BLaER1 (cell line): ENCODE data around the gene PRSS23.
"Not testable (repeated sequence)": the region's sequence is repeated elsewhere in the genome, so short reads cannot be mapped to it uniquely, and the experiment has no call there.

Experiments
- H3K27ac ChIP-seq: shearing (Covaris generic); formaldehyde crosslinking; 2 replicates; pipeline ENCODE4 v1.8.1; 2022
- H3K27me3 ChIP-seq: shearing (Covaris generic); formaldehyde crosslinking; 2 replicates; pipeline ENCODE4 v1.8.1; 2022
- H3K36me3 ChIP-seq: shearing (Covaris generic); formaldehyde crosslinking; 2 replicates; pipeline ENCODE4 v1.8.1; 2022
- H3K4me1 ChIP-seq: shearing (Covaris generic); formaldehyde crosslinking; 2 replicates; pipeline ENCODE4 v1.8.1; 2022
- H3K4me2 ChIP-seq: shearing (Covaris generic); formaldehyde crosslinking; 2 replicates; pipeline ENCODE4 v1.8.1; 2022
- H3K4me3 ChIP-seq: shearing (Covaris generic); formaldehyde crosslinking; 2 replicates; pipeline ENCODE4 v1.8.1; 2022
- H3K9ac ChIP-seq: shearing (Covaris generic); formaldehyde crosslinking; 2 replicates; pipeline ENCODE4 v1.8.1; 2022
- H3K9me3 ChIP-seq: shearing (Covaris generic); formaldehyde crosslinking; 2 replicates; pipeline ENCODE4 v1.8.1; 2022
- H4K20me1 ChIP-seq: shearing (Covaris generic); formaldehyde crosslinking; 2 replicates; pipeline ENCODE4 v1.8.1; 2022
- Cebpa-rat ChIP-seq: shearing (Covaris generic); IDR thresholded peaks from 2 replicates; pipeline ENCODE4 v1.8.1; 2022

The PRSS23 gene

DNA sequence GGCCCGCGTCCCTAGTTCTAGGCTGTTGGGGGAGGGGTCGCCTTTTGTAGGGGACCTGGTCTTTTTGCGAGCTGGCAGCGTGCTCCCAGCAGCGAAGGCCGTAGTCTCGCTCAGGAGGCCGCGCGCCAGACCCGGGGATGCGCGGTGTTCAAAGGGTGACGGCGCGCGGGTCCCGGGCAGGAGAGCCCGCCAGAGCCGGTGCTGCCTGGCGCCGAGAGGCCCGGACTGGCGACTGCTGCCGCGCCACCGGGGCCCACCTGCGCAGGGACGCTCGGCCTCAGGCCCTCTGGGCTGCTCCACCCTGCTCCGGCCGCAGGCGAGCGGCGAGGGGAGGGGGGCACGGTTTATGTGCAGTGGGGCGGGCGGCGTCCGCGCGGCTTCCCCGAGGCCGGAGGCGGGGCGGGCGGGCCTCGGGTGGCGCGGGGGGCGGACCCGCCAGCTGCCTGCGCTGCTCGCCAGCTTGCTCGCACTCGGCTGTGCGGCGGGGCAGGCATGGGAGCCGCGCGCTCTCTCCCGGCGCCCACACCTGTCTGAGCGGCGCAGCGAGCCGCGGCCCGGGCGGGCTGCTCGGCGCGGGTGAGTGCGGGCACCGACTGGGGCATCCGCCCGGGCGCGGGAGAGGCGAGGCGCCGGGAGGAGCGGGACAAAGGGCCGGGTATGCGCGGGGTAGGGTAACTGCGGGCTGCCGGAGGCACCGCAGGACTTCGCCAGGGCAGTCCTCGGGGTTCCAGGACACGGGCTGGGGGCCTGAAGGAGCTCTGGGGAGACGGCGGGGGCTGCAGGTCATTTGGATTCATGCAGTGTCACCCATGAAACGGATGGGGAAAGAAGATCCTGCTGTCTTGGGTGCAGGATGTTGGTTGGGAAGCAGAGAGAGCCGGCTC lies at the start of gene PRSS23:
Gene PRSS23, plus strand, starts transcription at position 467 of the 884 bp plus-strand sequence. CDS start 7,102 bp downstream, outside the sequence.
- peaks cover 8% of the 10 kb centered on the region for H3K4me1 ChIP-seq
- peak within 1 kb of the TSS; percentile 69; the same call in 1 of the 2 replicates for H3K9ac ChIP-seq
- peaks cover 6% of the 10 kb centered on the region; the same call in 1 of the 2 replicates for H4K20me1 ChIP-seq
- peak within 1 kb of the TSS; percentile 68 for H3K4me3 ChIP-seq
- H3K9me3 ChIP-seq, result no peaks in the 10 kb centered on the region
- TF ChIP-seq Cebpa-rat, result no peak
- peaks cover 28% of the 10 kb centered on the region for H3K27me3 ChIP-seq
- peak within 1 kb of the TSS; percentile 94 for H3K4me2 ChIP-seq
- H3K27ac ChIP-seq, result no peak within 1 kb of the TSS
- no peaks in the 10 kb centered on the region for H3K36me3 ChIP-seq

- no peak for TF ChIP-seq Cebpa-rat
- Histone ChIP-seq H3K9me3 (no peaks in the 10 kb centered on the region), H3K27ac (no peak overlapping the region), H3K4me1 (no peaks in the 10 kb centered on the region), H3K36me3 (no peaks in the 10 kb centered on the region), H3K27me3 (no peaks in the 10 kb centered on the region), H3K4me3 (no peak overlapping the region), H3K4me2 (no peak overlapping the region), H4K20me1 (no peaks in the 10 kb centered on the region), H3K9ac (no peak overlapping the region)
Measured at GRCh38 chr11:86753459-86753858, 46.9 kb upstream of the PRSS23 start.

- Histone ChIP-seq H3K36me3 (no peaks in the 10 kb centered on the region), H3K4me2 (no peak overlapping the region), H3K4me3 (no peak overlapping the region), H3K4me1 (no peaks in the 10 kb centered on the region), H4K20me1 (no peaks in the 10 kb centered on the region), H3K9ac (no peak overlapping the region), H3K9me3 (no peaks in the 10 kb centered on the region), H3K27ac (no peak overlapping the region), H3K27me3 (no peaks in the 10 kb centered on the region)
- no peak for TF ChIP-seq Cebpa-rat
Measured at GRCh38 chr11:86755146-86755545, 45.2 kb upstream of the PRSS23 start.

DNA sequence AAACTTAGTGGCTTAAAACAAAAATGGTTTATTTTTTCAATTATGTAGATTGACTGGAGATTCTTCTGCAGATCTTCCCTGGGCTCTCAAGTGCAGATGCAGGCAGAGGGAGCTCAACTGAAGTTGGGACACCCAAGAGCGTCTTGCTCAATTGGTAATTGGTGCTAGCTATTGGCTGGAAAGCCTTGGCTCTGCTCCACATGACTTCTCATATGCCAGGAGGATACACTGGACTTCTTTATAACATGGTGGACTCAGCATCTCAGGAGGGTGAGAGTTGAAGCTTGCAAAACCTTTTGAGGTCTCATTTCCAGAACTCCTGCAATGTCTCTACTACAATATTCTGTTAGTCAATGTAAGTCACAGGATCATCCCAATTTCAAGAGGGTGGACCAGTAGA lies 42.2 kb upstream of the PRSS23 start:
- H3K4me3 ChIP-seq, result no peak overlapping the region
- H3K9ac ChIP-seq, result no peak overlapping the region
- H4K20me1 ChIP-seq, result no peaks in the 10 kb centered on the region
- no peak overlapping the region for H3K27ac ChIP-seq
- no peak overlapping the region for H3K4me2 ChIP-seq
- H3K4me1 ChIP-seq, result no peaks in the 10 kb centered on the region
- TF ChIP-seq Cebpa-rat, result no peak
- no peaks in the 10 kb centered on the region for H3K27me3 ChIP-seq
- no peaks in the 10 kb centered on the region for H3K9me3 ChIP-seq
- no peaks in the 10 kb centered on the region for H3K36me3 ChIP-seq

- no peaks in the 10 kb centered on the region for H3K27me3 ChIP-seq
- no peaks in the 10 kb centered on the region for H4K20me1 ChIP-seq
- H3K27ac ChIP-seq, result no peak overlapping the region
- no peaks in the 10 kb centered on the region for H3K4me1 ChIP-seq
- no peak overlapping the region for H3K9ac ChIP-seq
- no peaks in the 10 kb centered on the region for H3K36me3 ChIP-seq
- H3K4me2 ChIP-seq, result no peak overlapping the region
- no peak overlapping the region for H3K4me3 ChIP-seq
- TF ChIP-seq Cebpa-rat, result no peak
- H3K9me3 ChIP-seq, result no peaks in the 10 kb centered on the region
Measured at GRCh38 chr11:86760577-86760976, 39.8 kb upstream of the PRSS23 start.

DNA sequence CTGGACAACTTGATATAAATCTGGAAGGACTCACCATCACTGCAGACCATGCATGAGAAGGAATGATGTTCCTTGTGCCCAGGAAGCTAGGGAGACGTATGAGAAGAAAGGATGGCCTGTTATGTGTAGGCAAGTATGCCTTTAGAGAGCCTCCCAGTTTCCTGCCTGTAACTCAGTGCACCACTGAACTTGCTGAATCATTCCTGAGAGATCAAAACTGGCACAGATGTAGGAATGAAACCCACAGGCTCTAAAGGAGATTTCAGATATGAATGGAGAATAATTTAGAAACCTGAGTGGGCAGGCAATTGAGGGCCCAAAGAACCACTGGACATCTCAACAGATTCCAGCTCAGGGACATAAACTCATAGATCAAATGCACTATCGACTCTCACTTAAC lies 38.4 kb upstream of the PRSS23 start:
- Histone ChIP-seq H3K9ac (no peak overlapping the region), H4K20me1 (no peaks in the 10 kb centered on the region), H3K27me3 (no peaks in the 10 kb centered on the region), H3K4me1 (no peaks in the 10 kb centered on the region), H3K27ac (no peak overlapping the region), H3K9me3 (no peaks in the 10 kb centered on the region), H3K36me3 (no peaks in the 10 kb centered on the region), H3K4me2 (no peak overlapping the region), H3K4me3 (no peak overlapping the region)
- TF ChIP-seq Cebpa-rat, result no peak

GRCh38 chr11:86765203-86765602 lies 35.1 kb upstream of the PRSS23 start:
- Histone ChIP-seq H3K9ac (no peak overlapping the region), H3K4me1 (no peaks in the 10 kb centered on the region), H3K4me2 (no peak overlapping the region), H3K9me3 (no peaks in the 10 kb centered on the region), H3K36me3 (no peaks in the 10 kb centered on the region), H3K4me3 (no peak overlapping the region), H3K27me3 (no peaks in the 10 kb centered on the region), H3K27ac (no peak overlapping the region), H4K20me1 (no peaks in the 10 kb centered on the region)
- TF ChIP-seq Cebpa-rat, result no peak

GRCh38 chr11:86765878-86766277 lies 34.5 kb upstream of the PRSS23 start:
- no peaks in the 10 kb centered on the region for H3K27me3 ChIP-seq
- peaks cover 4% of the 10 kb centered on the region; the same call in 1 of the 2 replicates for H3K9me3 ChIP-seq
- TF ChIP-seq Cebpa-rat, result no peak
- no peak overlapping the region for H3K4me2 ChIP-seq
- no peaks in the 10 kb centered on the region for H4K20me1 ChIP-seq
- H3K4me1 ChIP-seq, result no peaks in the 10 kb centered on the region
- no peak overlapping the region for H3K4me3 ChIP-seq
- H3K36me3 ChIP-seq, result no peaks in the 10 kb centered on the region
- H3K9ac ChIP-seq, result no peak overlapping the region
- no peak overlapping the region for H3K27ac ChIP-seq

DNA sequence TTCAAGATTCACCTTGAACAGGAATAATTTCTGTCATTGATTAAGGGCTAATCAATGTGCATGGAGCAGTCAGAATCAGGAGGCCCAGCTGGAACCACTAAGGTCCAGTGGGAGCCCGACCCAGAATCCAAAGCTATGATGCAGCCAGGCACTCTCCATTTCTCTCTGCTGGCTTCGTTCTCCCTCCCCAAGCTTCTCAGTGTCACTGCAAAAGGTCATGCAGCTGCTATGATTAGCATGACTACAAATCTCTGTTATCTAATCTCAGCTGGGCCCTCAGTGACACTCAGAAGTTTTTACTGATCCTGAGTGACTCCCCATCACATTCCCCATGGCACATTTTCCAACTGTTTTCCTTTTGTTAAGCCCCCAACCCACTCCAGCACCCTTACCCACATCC lies 31.1 kb upstream of the PRSS23 start:
- H3K36me3 ChIP-seq, result no peaks in the 10 kb centered on the region
- TF ChIP-seq Cebpa-rat, result no peak
- H3K27me3 ChIP-seq, result no peaks in the 10 kb centered on the region
- H3K9me3 ChIP-seq, result peaks cover 8% of the 10 kb centered on the region; the same call in 1 of the 2 replicates
- H3K4me3 ChIP-seq, result no peak overlapping the region
- no peak overlapping the region for H3K27ac ChIP-seq
- no peaks in the 10 kb centered on the region for H3K4me1 ChIP-seq
- H4K20me1 ChIP-seq, result no peaks in the 10 kb centered on the region
- no peak overlapping the region for H3K9ac ChIP-seq
- no peak overlapping the region for H3K4me2 ChIP-seq

DNA sequence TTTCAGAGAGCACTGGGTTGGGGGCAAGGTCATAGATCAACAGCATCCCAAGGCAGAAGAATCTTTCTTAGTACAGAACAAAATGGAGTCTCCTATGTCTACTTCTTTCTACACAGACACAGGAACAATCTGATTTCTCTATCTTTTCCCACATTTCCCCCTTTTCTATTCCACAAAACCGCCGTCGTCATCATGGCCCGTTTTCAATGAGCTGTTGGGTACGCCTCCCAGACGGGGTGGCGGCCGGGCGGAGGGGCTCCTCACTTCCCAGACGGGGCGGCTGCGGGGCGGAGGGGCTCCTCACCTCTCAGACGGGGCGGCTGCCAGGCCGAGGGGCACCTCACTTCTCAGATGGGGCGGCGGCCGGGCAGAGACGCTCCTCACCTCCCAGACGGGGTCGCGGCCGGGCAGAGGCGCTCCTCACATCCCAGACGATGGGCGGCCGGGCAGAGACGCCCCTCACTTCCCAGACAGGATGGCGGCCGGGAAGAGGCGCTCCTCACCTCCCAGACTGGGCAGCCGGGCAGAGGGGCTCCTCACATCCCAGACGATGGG lies 29.8 kb upstream of the PRSS23 start:
- not testable (repeated sequence) for H3K27ac ChIP-seq, H3K4me2 ChIP-seq, H3K4me3 ChIP-seq

More for the DNA sequence above, 29.8 kb upstream of the PRSS23 start:
- not testable (repeated sequence) for H3K27me3 ChIP-seq, H3K9ac ChIP-seq, H3K9me3 ChIP-seq, H4K20me1 ChIP-seq, H3K4me1 ChIP-seq, H3K36me3 ChIP-seq
